ENCODE data around the gene ELOB. TPM values are rescaled to one million over a fixed set of nuclear protein-coding genes. Genes with fewer than 3 reads are reported as not detected.

The ELOB gene
- total and polyA plus RNA-seq, 3 donors from 2014 or later = 377 to 582 (median 381) TPM

DNA sequence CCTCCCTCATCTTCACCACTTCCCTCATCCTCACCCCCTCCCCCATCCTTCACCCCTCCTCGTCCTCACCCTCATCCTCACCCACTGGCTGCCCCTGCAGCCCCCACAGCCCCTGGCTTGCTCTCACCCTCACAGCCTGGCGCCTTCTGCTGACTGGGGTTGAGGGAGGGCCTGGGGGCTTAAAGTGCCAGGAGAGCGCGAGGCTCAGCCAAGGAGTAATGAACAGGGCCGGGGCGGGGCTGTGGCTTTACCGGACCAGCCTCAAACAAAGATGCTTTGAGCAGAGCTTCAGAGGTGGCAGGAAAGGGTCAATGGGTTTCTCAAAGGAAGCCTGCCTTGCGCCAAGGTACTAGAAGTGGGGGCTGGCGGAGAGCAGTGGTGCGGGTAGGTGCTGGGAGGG, 10.3 kb upstream of the ELOB start, which contains the start of gene PRSS33:
Gene PRSS33 (minus strand): TSS at position 155 of the 400 bp plus-strand sequence. CDS start 1,013 bp downstream, outside the sequence.
- Histone ChIP-seq H3K4me3 (no peak within 1 kb of the TSS), H3K27me3 (no peaks in the 10 kb centered on the region), H3K36me3 (ENCODE audit: low read depth, missing control alignments) (no peaks in the 10 kb centered on the region), H3K9me3 (no peaks in the 10 kb centered on the region), H3K27ac (no peak within 1 kb of the TSS), H3K4me1 (peaks cover 13% of the 10 kb centered on the region)
- intact Hi-C loops (cut with DNase I; ENCODE audit: low total_unique reads) = no loop called here
- WGBS, 2 donors = 44 to 53% methylated on average over 10 of the region's 10 CpGs
- TF ChIP-seq CTCF (IDR thresholded peaks at IDR 0.05) = no peak
- no peak for TF ChIP-seq POLR2A (IDR thresholded peaks at IDR 0.05)
- DNase-seq = no peak

DNA sequence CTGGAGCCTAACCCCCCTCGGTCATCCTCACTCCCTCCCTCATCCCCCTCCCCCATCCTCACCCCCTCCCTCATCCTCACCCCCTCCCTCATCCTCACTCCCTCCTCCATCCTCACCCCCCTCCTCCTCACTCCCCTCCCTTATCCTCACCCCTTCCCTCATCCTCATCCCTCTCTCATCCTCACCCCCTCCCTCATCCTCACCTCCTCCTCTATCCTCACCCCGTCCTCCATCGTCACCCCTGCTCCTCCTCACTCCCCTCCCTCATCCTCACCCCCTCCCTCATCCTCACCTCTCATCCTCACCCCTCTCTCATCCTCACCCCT, 9.7 kb upstream of the ELOB start:
- no peak for DNase-seq
- Histone ChIP-seq H3K4me1 (peaks cover 13% of the 10 kb centered on the region), H3K36me3 (ENCODE audit: low read depth, missing control alignments) (no peaks in the 10 kb centered on the region), H3K4me3 (no peak overlapping the region), H3K9me3 (no peaks in the 10 kb centered on the region), H3K27me3 (no peaks in the 10 kb centered on the region), H3K27ac (no peak overlapping the region)
- intact Hi-C loops (cut with DNase I; ENCODE audit: low total_unique reads) = no loop called here
- TF ChIP-seq POLR2A (IDR thresholded peaks at IDR 0.05) (no peak), CTCF (IDR thresholded peaks at IDR 0.05) (no peak)
- 54 to 68% methylated on average over 3 of the region's 3 CpGs for WGBS, 2 donors

DNA sequence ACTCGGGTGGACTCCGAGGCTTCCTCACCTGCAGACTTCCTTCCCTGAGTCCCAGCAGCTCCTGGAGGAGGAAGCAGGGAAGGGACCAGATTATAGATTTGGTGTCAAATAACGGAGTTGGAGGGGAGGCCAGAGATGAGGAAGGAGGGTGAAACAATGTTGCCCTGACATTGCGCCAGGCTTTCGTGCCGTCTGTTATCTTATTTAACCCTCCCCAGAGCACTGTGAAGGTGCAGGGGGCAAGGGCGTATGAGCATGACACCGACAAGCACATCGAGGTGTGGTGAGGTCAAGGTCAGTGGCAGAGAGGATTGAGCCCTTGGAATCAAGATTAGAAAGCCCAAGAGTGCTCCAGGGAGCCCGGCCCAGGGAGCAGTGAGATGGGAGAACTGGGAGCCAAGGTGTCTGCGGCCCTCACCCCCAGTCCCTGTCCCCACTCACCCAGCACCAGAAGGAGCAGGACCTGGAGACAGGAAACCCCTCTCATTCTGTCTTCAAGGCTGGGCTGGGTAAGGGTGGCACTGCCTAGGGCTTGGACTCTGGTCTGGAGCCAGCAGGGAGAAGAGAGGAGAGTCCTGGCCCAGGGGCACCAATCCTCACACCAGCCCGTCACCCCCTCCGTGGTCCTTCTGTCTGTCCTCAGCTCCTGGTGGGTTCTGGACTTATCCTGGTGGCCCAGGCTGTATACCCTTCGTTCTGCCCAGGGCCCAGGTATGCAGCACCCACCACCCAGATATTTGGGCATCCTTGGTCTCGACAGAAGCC, 9.2 kb upstream of the ELOB start:
- WGBS, 2 donors = 30 to 38% methylated on average over 14 to 15 of the region's 15 CpGs
- intact Hi-C loops (cut with DNase I; ENCODE audit: low total_unique reads) = no loop called here
- no peak for TF ChIP-seq POLR2A (IDR thresholded peaks at IDR 0.05)
- no peak for TF ChIP-seq CTCF (IDR thresholded peaks at IDR 0.05)
- Histone ChIP-seq H3K4me1 (peaks cover 13% of the 10 kb centered on the region), H3K36me3 (ENCODE audit: low read depth, missing control alignments) (no peaks in the 10 kb centered on the region), H3K27me3 (no peaks in the 10 kb centered on the region), H3K9me3 (no peaks in the 10 kb centered on the region), H3K27ac (no peak overlapping the region), H3K4me3 (no peak overlapping the region)
- DNase-seq = no peak

DNA sequence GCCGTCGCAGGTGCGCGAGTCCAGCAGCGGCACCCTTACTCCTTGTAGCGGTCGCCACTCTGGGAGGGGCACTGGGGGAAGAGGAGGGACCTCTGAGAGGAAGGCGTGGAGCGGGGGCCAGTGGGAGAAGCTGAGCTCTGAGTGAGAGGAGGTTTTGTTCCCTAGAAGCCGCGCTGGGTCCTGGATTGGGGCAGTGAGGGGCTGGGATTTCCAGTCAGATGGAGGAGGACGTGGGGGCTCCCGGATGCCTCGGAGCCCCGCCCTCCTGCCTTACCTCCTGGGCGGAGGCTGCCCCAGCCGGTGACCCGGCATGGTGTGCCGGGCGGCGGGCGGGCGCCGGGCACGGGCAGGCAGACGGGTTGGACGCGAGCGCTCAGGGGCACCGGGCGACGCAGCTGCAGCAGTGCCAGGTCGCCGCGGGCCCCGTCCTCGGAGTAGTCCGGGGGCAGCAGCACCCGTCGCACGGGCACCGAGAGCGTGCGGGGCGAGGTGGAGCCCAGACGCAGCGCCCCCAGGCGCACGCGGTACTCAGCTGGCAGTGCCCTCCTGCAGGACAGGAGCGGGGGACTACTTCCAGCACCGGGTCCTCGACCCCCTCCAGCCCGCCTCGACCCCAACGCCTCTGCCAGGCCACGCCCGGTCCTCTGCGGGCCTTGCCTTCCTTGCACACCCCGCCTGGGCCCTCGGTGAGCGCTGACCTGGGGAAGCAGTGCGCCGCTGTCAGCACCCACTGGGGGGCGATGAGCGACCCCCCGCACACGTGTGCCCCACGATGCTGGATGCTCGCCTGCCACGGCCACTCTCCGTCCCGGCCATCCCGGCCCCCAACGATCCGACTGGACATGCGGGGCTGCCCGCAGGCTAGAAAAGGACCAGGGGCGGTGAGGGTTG, 8.3 kb upstream of the ELOB start:
- WGBS, 2 donors = 10 to 16% methylated on average over 17 to 42 of the region's 79 CpGs
- TF ChIP-seq POLR2A (IDR thresholded peaks at IDR 0.05) (no peak), CTCF (IDR thresholded peaks at IDR 0.05) (no peak)
- intact Hi-C loops (cut with DNase I; ENCODE audit: low total_unique reads) = no loop called here
- no peaks in the 10 kb centered on the region for H3K9me3 ChIP-seq
- peak overlapping the region in 1 of 2 donors; percentile 39 for H3K4me3 ChIP-seq
- H3K27me3 ChIP-seq = no peaks in the 10 kb centered on the region
- peaks cover 13% of the 10 kb centered on the region for H3K4me1 ChIP-seq
- no peak for DNase-seq
- no peaks in the 10 kb centered on the region for H3K36me3 ChIP-seq (ENCODE audit: low read depth, missing control alignments)
- H3K27ac ChIP-seq = no peak overlapping the region

All from testis (tissue), 3 donors.